HEK293 (cell line): ENCODE measurements around the gene STUB1.

Source experiments
- CTCF ChIA-PET: fragments of 350-600 bp; formaldehyde crosslinking; extraction: SDS; loops from one replicate; lab custom pipeline; 2021; ENCODE audit warnings: antibody characterized with exemption; lab: Yijun Ruan, JAX
- POLR2A ChIA-PET: fragments of 300-600 bp; formaldehyde crosslinking; extraction: SDS; loops from one replicate; lab custom pipeline; 2020; ENCODE audit warnings: antibody characterized with exemption, inconsistent platforms; lab: Yijun Ruan, JAX
- H3K27ac ChIP-seq: fragments of 200-500 bp; sonication (Bioruptor generic); 2 replicates; pipeline ENCODE4 v1.5.1; 2014; ENCODE audit warnings: low read depth, low read length, control low read depth, inconsistent platforms; ENCODE audit errors: extremely low read depth
- H3K36me3 ChIP-seq, 2 experiments: fragments of 200-500 bp in 1 of 2; sonication (Bioruptor generic) in 1 of 2; 1 replicate in 1 of 2; 2 replicates in 1 of 2; pipeline ENCODE4 v1.5.1; 2014 to 2017; ENCODE audit warnings: inconsistent platforms in 2 of 2, low read length in 2 of 2; ENCODE audit not compliant: control insufficient read depth in 2 of 2, insufficient read depth in 1 of 2
- H3K4me1 ChIP-seq: fragments of 200-500 bp; sonication (Bioruptor generic); 2 replicates; pipeline ENCODE4 v1.5.1; 2014; ENCODE audit warnings: mild to moderate bottlenecking, low read length, inconsistent platforms; ENCODE audit not compliant: control insufficient read depth, insufficient read depth
- H3K4me3 ChIP-seq: 2 replicates; pipeline ENCODE4 v1.5.1; 2011; ENCODE audit warnings: low read depth, mild to moderate bottlenecking, control low read depth, low read length, moderate library complexity
- H3K9me3 ChIP-seq: fragments of 200-500 bp; sonication (Bioruptor generic); 2 replicates; pipeline ENCODE4 v1.5.1; 2014; ENCODE audit warnings: low read depth, low read length, inconsistent platforms; ENCODE audit not compliant: control insufficient read depth, insufficient read depth
- FEZF1 ChIP-seq: fragments of 450-650 bp; formaldehyde crosslinking; IDR thresholded peaks from 2 replicates; pipeline ENCODE4 v1.5.1; 2016; ENCODE audit warnings: missing biosample characterization, missing genetic modification characterization
- KLF7 ChIP-seq: fragments of 450-650 bp; formaldehyde crosslinking; IDR thresholded peaks from 2 replicates; pipeline ENCODE4 v1.5.1; 2016; ENCODE audit warnings: missing biosample characterization, missing genetic modification characterization, borderline replicate concordance
- KLF9 ChIP-seq: fragments of 450-650 bp; formaldehyde crosslinking; IDR thresholded peaks from 2 replicates; pipeline ENCODE4 v1.5.1; 2016; ENCODE audit warnings: missing biosample characterization, missing genetic modification characterization, low read depth
- SP2 ChIP-seq: fragments of 450-650 bp; formaldehyde crosslinking; IDR thresholded peaks from 2 replicates; pipeline ENCODE4 v1.5.1; 2016; ENCODE audit warnings: missing biosample characterization, missing genetic modification characterization
- YY1 ChIP-seq: fragments of 450-650 bp; formaldehyde crosslinking; IDR thresholded peaks from 2 replicates; pipeline ENCODE4 v1.5.1; 2018; ENCODE audit warnings: missing biosample characterization, missing genetic modification characterization
- ZNF223 ChIP-seq: fragments of 450-650 bp; formaldehyde crosslinking; IDR thresholded peaks from 2 replicates; pipeline ENCODE4 v1.5.1; 2016; ENCODE audit warnings: missing biosample characterization, missing genetic modification characterization
- ZNF350 ChIP-seq: fragments of 450-650 bp; formaldehyde crosslinking; IDR thresholded peaks from 2 replicates; pipeline ENCODE4 v1.5.0; 2017; ENCODE audit warnings: missing biosample characterization, mild to moderate bottlenecking, missing genetic modification characterization
- ZNF530 ChIP-seq: fragments of 450-650 bp; formaldehyde crosslinking; IDR thresholded peaks from 2 replicates; pipeline ENCODE4 v1.5.1; 2016; ENCODE audit warnings: low read depth, missing biosample characterization, missing genetic modification characterization
- ZNF600 ChIP-seq: fragments of 450-650 bp; formaldehyde crosslinking; IDR thresholded peaks from 2 replicates; pipeline ENCODE4 v1.5.1; 2016; ENCODE audit warnings: missing biosample characterization, missing genetic modification characterization
- ZNF610 ChIP-seq: fragments of 450-650 bp; formaldehyde crosslinking; IDR thresholded peaks from 2 replicates; pipeline ENCODE4 v1.5.1; 2016; ENCODE audit warnings: missing biosample characterization, missing genetic modification characterization, borderline replicate concordance
- ZNF768 ChIP-seq: fragments of 450-650 bp; formaldehyde crosslinking; IDR thresholded peaks from 2 replicates; pipeline ENCODE4 v1.5.1; 2018; ENCODE audit warnings: missing biosample characterization, mild to moderate bottlenecking, missing genetic modification characterization
- ZXDB ChIP-seq: fragments of 450-650 bp; formaldehyde crosslinking; IDR thresholded peaks from 2 replicates; pipeline ENCODE4 v1.5.1; 2016; ENCODE audit warnings: missing biosample characterization, missing genetic modification characterization
- TF ChIP-seq, protein P1 (sequence below): fragments of 450-650 bp; formaldehyde crosslinking; IDR thresholded peaks from 2 replicates; pipeline ENCODE4 v1.5.1; 2016; ENCODE audit warnings: missing biosample characterization, missing genetic modification characterization
- TF ChIP-seq, protein P2 (sequence below): fragments of 450-650 bp; formaldehyde crosslinking; IDR thresholded peaks from 2 replicates; pipeline ENCODE4; 2016; ENCODE audit warnings: missing biosample characterization, missing genetic modification characterization
- TF ChIP-seq, protein P3 (sequence below): fragments of 450-650 bp; formaldehyde crosslinking; IDR thresholded peaks from 2 replicates; pipeline ENCODE4 v1.5.1; 2016; ENCODE audit warnings: missing biosample characterization, missing genetic modification characterization
- TF ChIP-seq, protein P4 (sequence below): fragments of 450-650 bp; formaldehyde crosslinking; IDR thresholded peaks from 2 replicates; pipeline ENCODE4 v1.5.1; 2017; ENCODE audit warnings: missing biosample characterization, missing genetic modification characterization
- TF ChIP-seq, protein P5 (sequence below): fragments of 450-650 bp; formaldehyde crosslinking; IDR thresholded peaks from 2 replicates; pipeline ENCODE4 v1.5.1; 2016; ENCODE audit warnings: missing biosample characterization, missing genetic modification characterization, borderline replicate concordance
- TF ChIP-seq, protein P6 (sequence below): fragments of 450-650 bp; formaldehyde crosslinking; IDR thresholded peaks from 2 replicates; pipeline ENCODE4 v1.5.1; 2017; ENCODE audit warnings: missing biosample characterization, missing genetic modification characterization
- TF ChIP-seq, protein P7 (sequence below): sonication (generic); formaldehyde crosslinking; IDR thresholded peaks from 2 replicates; pipeline ENCODE4 v1.8.1; 2022; ENCODE audit warnings: mild to moderate bottlenecking, moderate library complexity, missing genetic modification reagents

Gene STUB1

DNA sequence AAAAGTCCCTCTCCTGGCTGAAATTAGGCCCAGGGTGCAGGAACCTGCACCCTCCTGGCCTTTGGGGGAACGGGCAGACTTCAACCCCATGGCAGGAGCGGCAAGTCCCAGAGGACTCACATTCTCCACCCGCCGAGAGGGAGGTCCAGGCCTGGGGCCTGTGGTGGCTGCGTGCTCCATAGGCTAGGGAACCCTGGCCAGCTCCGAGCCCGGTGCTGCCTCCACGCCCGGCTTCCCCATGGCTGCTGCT is 45.9 kb downstream of the STUB1 start:
- H3K4me3 ChIP-seq = no peak overlapping the region
- H3K27ac ChIP-seq = no peak overlapping the region
- POLR2A ChIA-PET = interaction anchor here (1.0 to 1.7 kb wide), 3 partner anchors 10 to 78 kb away, joined by 3 to 4 read pairs (median 4); partner anchors contain the start of gene JMJD8
- peaks cover 0 to 14% of the 10 kb centered on the region in 2 experiments; a peak in 1 of 3 replicates for H3K36me3 ChIP-seq
- no peaks in the 10 kb centered on the region for H3K9me3 ChIP-seq
- TF ChIP-seq ZNF768 (tag by site-specific recombination) = no peak
- 0 out of 2 replicates have a peak, but pooled peaks have one; percentile 44 for TF ChIP-seq ZNF223
- TF ChIP-seq, protein P1, sequence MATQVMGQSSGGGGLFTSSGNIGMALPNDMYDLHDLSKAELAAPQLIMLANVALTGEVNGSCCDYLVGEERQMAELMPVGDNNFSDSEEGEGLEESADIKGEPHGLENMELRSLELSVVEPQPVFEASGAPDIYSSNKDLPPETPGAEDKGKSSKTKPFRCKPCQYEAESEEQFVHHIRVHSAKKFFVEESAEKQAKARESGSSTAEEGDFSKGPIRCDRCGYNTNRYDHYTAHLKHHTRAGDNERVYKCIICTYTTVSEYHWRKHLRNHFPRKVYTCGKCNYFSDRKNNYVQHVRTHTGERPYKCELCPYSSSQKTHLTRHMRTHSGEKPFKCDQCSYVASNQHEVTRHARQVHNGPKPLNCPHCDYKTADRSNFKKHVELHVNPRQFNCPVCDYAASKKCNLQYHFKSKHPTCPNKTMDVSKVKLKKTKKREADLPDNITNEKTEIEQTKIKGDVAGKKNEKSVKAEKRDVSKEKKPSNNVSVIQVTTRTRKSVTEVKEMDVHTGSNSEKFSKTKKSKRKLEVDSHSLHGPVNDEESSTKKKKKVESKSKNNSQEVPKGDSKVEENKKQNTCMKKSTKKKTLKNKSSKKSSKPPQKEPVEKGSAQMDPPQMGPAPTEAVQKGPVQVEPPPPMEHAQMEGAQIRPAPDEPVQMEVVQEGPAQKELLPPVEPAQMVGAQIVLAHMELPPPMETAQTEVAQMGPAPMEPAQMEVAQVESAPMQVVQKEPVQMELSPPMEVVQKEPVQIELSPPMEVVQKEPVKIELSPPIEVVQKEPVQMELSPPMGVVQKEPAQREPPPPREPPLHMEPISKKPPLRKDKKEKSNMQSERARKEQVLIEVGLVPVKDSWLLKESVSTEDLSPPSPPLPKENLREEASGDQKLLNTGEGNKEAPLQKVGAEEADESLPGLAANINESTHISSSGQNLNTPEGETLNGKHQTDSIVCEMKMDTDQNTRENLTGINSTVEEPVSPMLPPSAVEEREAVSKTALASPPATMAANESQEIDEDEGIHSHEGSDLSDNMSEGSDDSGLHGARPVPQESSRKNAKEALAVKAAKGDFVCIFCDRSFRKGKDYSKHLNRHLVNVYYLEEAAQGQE (tag by site-specific recombination) = 0 out of 2 replicates have a peak, but pooled peaks have one; percentile 30
- TF ChIP-seq SP2 (tag by site-specific recombination) = peak; percentile 40; the same call in 1 of the 2 replicates
- TF ChIP-seq ZXDB = no peak
- CTCF ChIA-PET = interaction anchor here (0.7 to 4.8 kb wide), 3 partner anchors 10 to 15 kb away, joined by 3 to 38 read pairs (median 3); partner anchors contain the start of genes CIAO3 and METRN
- H3K4me1 ChIP-seq = peaks cover 7% of the 10 kb centered on the region; the same call in 1 of the 2 replicates

DNA sequence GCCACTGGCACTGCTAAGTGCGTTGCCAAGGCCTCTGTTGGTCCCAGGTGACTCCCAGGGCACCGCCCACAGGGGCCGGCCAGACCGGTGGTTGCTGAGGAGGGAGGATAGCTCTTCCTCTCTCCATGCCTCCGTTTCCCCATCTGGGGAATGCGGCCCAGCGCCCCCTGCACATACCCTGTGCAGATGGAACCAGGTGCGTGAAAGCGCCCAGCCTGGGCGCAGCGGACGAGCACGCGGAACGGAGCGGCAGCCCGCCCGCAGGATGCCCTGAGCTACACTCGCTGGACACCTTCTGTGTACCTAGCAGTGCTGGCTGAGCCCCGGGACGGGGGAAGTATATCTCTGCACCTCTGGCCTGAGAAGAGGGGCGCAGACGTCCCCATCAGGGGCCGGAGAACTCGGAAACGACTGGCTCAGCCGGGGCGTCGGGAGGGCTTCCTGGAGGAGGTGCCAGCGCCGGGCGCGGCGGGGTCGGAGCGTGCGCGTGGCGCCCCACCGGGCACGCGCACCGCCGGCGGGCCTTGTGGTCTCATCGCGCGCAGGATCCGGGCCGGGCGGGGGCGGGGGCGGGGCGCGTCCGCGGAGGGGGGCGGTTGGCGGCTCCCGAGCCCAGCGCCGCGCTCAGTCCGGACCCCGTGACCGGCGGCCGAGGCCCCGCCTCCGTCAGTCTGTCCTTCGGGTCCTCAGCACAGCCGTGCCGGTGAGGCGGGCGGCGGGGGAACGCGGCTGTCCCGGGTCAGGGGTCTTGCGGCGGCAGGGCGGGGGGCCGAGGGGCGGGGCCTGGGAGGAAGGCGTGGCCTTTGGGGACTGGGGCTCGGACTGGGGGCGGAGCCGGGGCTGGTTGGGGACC is 46.5 kb downstream of the STUB1 start, which contains the start of the genes CCDC78 and HAGHL:
Gene CCDC78, minus strand, starts transcription at position 6 of the 853 bp plus-strand sequence. CDS start 76 bp downstream, outside the sequence.
Gene HAGHL, plus strand, starts transcription at position 669 of the 853 bp plus-strand sequence. CDS start 404 bp downstream, outside the sequence.
- H3K9me3 ChIP-seq = no peaks in the 10 kb centered on the region
- peaks cover 0 to 15% of the 10 kb centered on the region in 2 experiments; a peak in 2 of 3 replicates for H3K36me3 ChIP-seq
- POLR2A ChIA-PET = interaction anchor here (1.0 to 1.8 kb wide), 4 partner anchors 11 to 77 kb away, joined by 3 to 6 read pairs (median 4); partner anchors contain the start of genes JMJD8 and METRN
- peaks cover 4% of the 10 kb centered on the region; the same call in 1 of the 2 replicates for H3K4me1 ChIP-seq
- H3K27ac ChIP-seq = peak within 1 kb of the TSS; percentile 11; the same call in 1 of the 2 replicates
- CTCF ChIA-PET = interaction anchor here (0.7 to 4.8 kb wide), 3 partner anchors 9 to 15 kb away, joined by 3 to 38 read pairs (median 3); partner anchors contain the start of genes CIAO3 and METRN
- H3K4me3 ChIP-seq = peak within 1 kb of the TSS; percentile 15
- TF ChIP-seq, protein P2, sequence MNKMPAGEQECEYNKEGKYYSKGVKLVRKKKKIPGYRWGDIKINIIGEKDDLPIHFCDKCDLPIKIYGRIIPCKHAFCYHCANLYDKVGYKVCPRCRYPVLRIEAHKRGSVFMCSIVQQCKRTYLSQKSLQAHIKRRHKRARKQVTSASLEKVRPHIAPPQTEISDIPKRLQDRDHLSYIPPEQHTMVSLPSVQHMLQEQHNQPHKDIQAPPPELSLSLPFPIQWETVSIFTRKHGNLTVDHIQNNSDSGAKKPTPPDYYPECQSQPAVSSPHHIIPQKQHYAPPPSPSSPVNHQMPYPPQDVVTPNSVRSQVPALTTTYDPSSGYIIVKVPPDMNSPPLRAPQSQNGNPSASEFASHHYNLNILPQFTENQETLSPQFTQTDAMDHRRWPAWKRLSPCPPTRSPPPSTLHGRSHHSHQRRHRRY = no peak
- TF ChIP-seq ZNF768 (tag by site-specific recombination) = no peak
- TF ChIP-seq, protein P3, sequence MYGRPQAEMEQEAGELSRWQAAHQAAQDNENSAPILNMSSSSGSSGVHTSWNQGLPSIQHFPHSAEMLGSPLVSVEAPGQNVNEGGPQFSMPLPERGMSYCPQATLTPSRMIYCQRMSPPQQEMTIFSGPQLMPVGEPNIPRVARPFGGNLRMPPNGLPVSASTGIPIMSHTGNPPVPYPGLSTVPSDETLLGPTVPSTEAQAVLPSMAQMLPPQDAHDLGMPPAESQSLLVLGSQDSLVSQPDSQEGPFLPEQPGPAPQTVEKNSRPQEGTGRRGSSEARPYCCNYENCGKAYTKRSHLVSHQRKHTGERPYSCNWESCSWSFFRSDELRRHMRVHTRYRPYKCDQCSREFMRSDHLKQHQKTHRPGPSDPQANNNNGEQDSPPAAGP (tag by site-specific recombination) = 0 out of 2 replicates have a peak, but pooled peaks have one; percentile 16
- TF ChIP-seq, protein P4, sequence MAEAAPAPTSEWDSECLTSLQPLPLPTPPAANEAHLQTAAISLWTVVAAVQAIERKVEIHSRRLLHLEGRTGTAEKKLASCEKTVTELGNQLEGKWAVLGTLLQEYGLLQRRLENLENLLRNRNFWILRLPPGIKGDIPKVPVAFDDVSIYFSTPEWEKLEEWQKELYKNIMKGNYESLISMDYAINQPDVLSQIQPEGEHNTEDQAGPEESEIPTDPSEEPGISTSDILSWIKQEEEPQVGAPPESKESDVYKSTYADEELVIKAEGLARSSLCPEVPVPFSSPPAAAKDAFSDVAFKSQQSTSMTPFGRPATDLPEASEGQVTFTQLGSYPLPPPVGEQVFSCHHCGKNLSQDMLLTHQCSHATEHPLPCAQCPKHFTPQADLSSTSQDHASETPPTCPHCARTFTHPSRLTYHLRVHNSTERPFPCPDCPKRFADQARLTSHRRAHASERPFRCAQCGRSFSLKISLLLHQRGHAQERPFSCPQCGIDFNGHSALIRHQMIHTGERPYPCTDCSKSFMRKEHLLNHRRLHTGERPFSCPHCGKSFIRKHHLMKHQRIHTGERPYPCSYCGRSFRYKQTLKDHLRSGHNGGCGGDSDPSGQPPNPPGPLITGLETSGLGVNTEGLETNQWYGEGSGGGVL = no peak
- TF ChIP-seq, protein P5, sequence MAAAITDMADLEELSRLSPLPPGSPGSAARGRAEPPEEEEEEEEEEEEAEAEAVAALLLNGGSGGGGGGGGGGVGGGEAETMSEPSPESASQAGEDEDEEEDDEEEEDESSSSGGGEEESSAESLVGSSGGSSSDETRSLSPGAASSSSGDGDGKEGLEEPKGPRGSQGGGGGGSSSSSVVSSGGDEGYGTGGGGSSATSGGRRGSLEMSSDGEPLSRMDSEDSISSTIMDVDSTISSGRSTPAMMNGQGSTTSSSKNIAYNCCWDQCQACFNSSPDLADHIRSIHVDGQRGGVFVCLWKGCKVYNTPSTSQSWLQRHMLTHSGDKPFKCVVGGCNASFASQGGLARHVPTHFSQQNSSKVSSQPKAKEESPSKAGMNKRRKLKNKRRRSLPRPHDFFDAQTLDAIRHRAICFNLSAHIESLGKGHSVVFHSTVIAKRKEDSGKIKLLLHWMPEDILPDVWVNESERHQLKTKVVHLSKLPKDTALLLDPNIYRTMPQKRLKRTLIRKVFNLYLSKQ (tag by site-specific recombination) = no peak
- TF ChIP-seq, protein P6, sequence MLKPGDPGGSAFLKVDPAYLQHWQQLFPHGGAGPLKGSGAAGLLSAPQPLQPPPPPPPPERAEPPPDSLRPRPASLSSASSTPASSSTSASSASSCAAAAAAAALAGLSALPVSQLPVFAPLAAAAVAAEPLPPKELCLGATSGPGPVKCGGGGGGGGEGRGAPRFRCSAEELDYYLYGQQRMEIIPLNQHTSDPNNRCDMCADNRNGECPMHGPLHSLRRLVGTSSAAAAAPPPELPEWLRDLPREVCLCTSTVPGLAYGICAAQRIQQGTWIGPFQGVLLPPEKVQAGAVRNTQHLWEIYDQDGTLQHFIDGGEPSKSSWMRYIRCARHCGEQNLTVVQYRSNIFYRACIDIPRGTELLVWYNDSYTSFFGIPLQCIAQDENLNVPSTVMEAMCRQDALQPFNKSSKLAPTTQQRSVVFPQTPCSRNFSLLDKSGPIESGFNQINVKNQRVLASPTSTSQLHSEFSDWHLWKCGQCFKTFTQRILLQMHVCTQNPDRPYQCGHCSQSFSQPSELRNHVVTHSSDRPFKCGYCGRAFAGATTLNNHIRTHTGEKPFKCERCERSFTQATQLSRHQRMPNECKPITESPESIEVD (tag by site-specific recombination) = no peak
- TF ChIP-seq ZNF350 = no peak
- no peak for TF ChIP-seq YY1 (tag by site-specific recombination)
- no peak for TF ChIP-seq FEZF1 (tag by site-specific recombination)
- TF ChIP-seq ZNF600 (tag by site-specific recombination) = peak; percentile 37
- TF ChIP-seq, protein P7, sequence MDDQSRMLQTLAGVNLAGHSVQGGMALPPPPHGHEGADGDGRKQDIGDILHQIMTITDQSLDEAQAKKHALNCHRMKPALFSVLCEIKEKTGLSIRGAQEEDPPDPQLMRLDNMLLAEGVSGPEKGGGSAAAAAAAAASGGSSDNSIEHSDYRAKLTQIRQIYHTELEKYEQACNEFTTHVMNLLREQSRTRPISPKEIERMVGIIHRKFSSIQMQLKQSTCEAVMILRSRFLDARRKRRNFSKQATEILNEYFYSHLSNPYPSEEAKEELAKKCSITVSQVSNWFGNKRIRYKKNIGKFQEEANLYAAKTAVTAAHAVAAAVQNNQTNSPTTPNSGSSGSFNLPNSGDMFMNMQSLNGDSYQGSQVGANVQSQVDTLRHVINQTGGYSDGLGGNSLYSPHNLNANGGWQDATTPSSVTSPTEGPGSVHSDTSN = 0 out of 2 replicates have a peak, but pooled peaks have one; percentile 17
- no peak for TF ChIP-seq ZNF530 (tag by site-specific recombination)
- TF ChIP-seq KLF7 (tag by site-specific recombination) = no peak
- no peak; the same call in 1 of the 2 replicates for TF ChIP-seq KLF9 (tag by site-specific recombination)
- TF ChIP-seq ZNF610 = no peak
